GM18508 (cell line): ENCODE results near the gene ELFN1.
"Not testable (repeated sequence)": the region's sequence is repeated elsewhere in the genome, so short reads cannot be mapped to it uniquely, and the experiment has no call there.

Experiments used
- ATAC-seq: cut with Tn5 transposase; IDR thresholded peaks from one replicate; pipeline ENCODE4 v1.9.1; 2021; ENCODE audit warnings: moderate number of reproducible peaks; ENCODE audit not compliant: insufficient read depth, unreplicated experiment

ELFN1 gene

GRCh38 chr7:1749351-1749863, 79.3 kb downstream of the ELFN1 start:
- ATAC-seq: no peak

- no peak for ATAC-seq
These were observed 79.9 kb downstream of the ELFN1 start for GRCh38 chr7:1749864-1750466.

GRCh38 chr7:1750541-1751021, 80.5 kb downstream of the ELFN1 start:
- no peak for ATAC-seq

- ATAC-seq: no peak
These were observed 82.0 kb downstream of the ELFN1 start for GRCh38 chr7:1752111-1752510.

GRCh38 chr7:1752771-1753563, 82.9 kb downstream of the ELFN1 start:
- ATAC-seq: no peak

- no peak for ATAC-seq
These were observed 83.4 kb downstream of the ELFN1 start for GRCh38 chr7:1753564-1753867.

- ATAC-seq: no peak
These were observed 84.3 kb downstream of the ELFN1 start for GRCh38 chr7:1754345-1754908.

GRCh38 chr7:1755783-1756625, 85.9 kb downstream of the ELFN1 start:
- ATAC-seq: no peak

GRCh38 chr7:1757601-1758000, 87.5 kb downstream of the ELFN1 start:
- no peak for ATAC-seq

GRCh38 chr7:1758028-1758858, 88.2 kb downstream of the ELFN1 start:
- ATAC-seq: no peak

- no peak for ATAC-seq
These were observed 88.9 kb downstream of the ELFN1 start for GRCh38 chr7:1758859-1759521.

- no peak for ATAC-seq
These were observed 91.0 kb downstream of the ELFN1 start for GRCh38 chr7:1761097-1761496.

GRCh38 chr7:1761774-1762173, 91.7 kb downstream of the ELFN1 start:
- no peak for ATAC-seq

GRCh38 chr7:1762238-1762945, 92.3 kb downstream of the ELFN1 start:
- ATAC-seq: no peak

GRCh38 chr7:1763033-1763432, 93.0 kb downstream of the ELFN1 start:
- ATAC-seq: no peak

- ATAC-seq: not testable (repeated sequence)
These were observed 93.8 kb downstream of the ELFN1 start for GRCh38 chr7:1763911-1764310.

- ATAC-seq: no peak
These were observed 95.3 kb downstream of the ELFN1 start for GRCh38 chr7:1765336-1765735.

- ATAC-seq: no peak
These were observed 97.4 kb downstream of the ELFN1 start for GRCh38 chr7:1767524-1767923.

- no peak for ATAC-seq
These were observed 98.8 kb downstream of the ELFN1 start for GRCh38 chr7:1768832-1769231.
